ENCODE results near the gene YES1.

YES1 gene

DNA sequence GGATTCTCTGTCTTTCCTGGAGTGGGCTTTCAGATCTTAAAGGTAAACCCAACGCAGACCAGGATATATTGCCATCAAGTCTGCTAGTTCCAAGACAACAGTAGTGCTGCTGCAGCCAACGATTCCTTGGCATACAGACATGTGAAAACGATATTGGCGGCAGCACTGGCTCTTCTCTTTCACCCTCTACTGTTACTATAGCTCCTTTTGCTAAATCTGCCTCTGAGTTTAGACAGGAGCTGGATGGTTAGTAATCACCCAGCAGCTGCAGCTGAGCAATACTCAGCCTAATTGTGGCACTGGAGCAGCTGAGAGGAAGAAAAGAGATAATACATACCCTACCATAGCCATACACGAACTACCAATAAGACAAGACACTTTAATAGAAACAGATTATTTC is 4.0 kb downstream of the YES1 start:
- no peak overlapping the region for H3K4me2 ChIP-seq (ENCODE audit: low read length)
- no peak overlapping the region for H3K9ac ChIP-seq (ENCODE audit: low read length)
- TF ChIP-seq CTCF (IDR thresholded peaks at IDR 0.05; ENCODE audit: low read depth, low read length) (no peak), EZH2phosphoT487 (IDR thresholded peaks at IDR 0.05; ENCODE audit: low read depth) (no peak)
- H3K27me3 ChIP-seq (ENCODE audit: low read depth, low read length): peaks cover 31% of the 10 kb centered on the region
- no peaks in the 10 kb centered on the region for H3K36me3 ChIP-seq (replicated peaks; ENCODE audit: low read depth, low read length)
- peaks cover 26% of the 10 kb centered on the region; the same call in 1 of the 2 replicates for H3K79me2 ChIP-seq (ENCODE audit: low read length)
- peaks cover 39% of the 10 kb centered on the region for H3K4me1 ChIP-seq (ENCODE audit: low read length)
- H4K20me1 ChIP-seq (ENCODE audit: insufficient read depth, low read length): peaks cover 47% of the 10 kb centered on the region
- H3K27ac ChIP-seq (ENCODE audit: low read length): no peak overlapping the region
- no peak overlapping the region for H3K4me3 ChIP-seq (ENCODE audit: low read length)
- no peak overlapping the region for H2AFZ ChIP-seq (ENCODE audit: low read depth, low read length)
- no peaks in the 10 kb centered on the region for H3K9me3 ChIP-seq (ENCODE audit: insufficient read depth, low read length)

DNA sequence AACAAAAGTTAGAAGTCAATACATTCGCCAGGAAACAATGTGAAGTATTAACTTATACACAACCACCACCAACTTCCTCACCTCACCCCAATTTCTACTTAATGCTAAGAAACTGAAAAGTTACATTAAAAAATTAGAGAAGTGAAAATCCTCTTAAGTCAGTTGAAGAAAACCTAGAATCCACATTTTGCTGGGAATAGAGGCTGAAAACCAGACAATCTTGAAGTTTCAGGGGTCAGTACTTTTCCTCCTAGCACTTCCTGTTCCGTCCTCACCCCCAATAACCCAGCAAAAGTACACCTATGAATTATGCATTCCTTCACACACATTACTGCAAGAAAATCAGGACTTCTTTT is 6.3 kb downstream of the YES1 start:
- no peak overlapping the region for H3K9ac ChIP-seq (ENCODE audit: low read length)

DNA sequence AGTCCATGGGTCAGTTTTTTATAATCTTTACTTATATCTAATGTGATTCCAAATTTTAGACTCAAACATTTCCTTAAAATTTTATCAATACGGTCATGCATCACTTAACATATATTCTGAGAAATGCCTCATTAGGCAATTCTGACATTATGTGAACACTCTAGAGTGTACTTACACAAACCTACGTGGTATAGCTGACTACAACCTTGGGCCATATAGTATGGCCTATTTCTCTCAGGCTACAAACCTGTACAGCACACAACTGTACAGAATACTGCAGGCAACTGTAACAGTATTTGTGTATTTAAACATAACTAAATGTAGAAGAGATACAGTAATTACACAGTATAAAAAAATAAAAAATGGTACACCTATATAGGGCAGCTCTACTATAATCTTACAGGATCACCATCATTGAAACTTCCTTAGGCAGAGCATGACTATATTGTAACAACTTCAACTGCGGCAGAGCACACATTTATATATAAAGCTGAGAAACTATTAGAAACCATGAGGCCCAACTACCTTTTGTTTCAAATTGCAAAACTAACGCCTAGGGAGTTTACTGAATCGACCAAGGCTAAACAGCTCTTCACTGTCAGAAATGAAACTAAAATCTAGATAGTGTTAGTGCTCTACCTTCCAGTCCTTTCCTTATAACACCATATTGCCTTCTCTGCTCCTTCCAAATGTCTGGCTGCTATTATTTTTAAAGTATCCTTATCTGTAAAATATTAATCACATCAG is 6.9 kb downstream of the YES1 start:
- H3K27ac ChIP-seq (ENCODE audit: low read length): no peak overlapping the region
- no peaks in the 10 kb centered on the region for H3K9me3 ChIP-seq (ENCODE audit: insufficient read depth, low read length)
- peak overlapping the region; percentile 58 for H3K4me3 ChIP-seq (ENCODE audit: low read length)
- peaks cover 22% of the 10 kb centered on the region; the same call in 1 of the 2 replicates for H3K79me2 ChIP-seq (ENCODE audit: low read length)
- peaks cover 40% of the 10 kb centered on the region for H4K20me1 ChIP-seq (ENCODE audit: insufficient read depth, low read length)
- peaks cover 31% of the 10 kb centered on the region for H3K27me3 ChIP-seq (ENCODE audit: low read depth, low read length)
- no peaks in the 10 kb centered on the region for H3K36me3 ChIP-seq (replicated peaks; ENCODE audit: low read depth, low read length)
- no peak for TF ChIP-seq CTCF (IDR thresholded peaks at IDR 0.05; ENCODE audit: low read depth, low read length)
- no peak for TF ChIP-seq EZH2phosphoT487 (IDR thresholded peaks at IDR 0.05; ENCODE audit: low read depth)
- H3K4me2 ChIP-seq (ENCODE audit: low read length): peak overlapping the region; percentile 75
- no peak overlapping the region for H2AFZ ChIP-seq (ENCODE audit: low read depth, low read length)
- no peak overlapping the region for H3K9ac ChIP-seq (ENCODE audit: low read length)
- H3K4me1 ChIP-seq (ENCODE audit: low read length): peaks cover 34% of the 10 kb centered on the region

More for the DNA sequence above, 6.3 kb downstream of the YES1 start:
- Histone ChIP-seq H3K4me1 (ENCODE audit: low read length) (peaks cover 40% of the 10 kb centered on the region), H4K20me1 (ENCODE audit: insufficient read depth, low read length) (peaks cover 45% of the 10 kb centered on the region), H3K27me3 (ENCODE audit: low read depth, low read length) (peaks cover 31% of the 10 kb centered on the region), H3K4me2 (ENCODE audit: low read length) (peak overlapping the region; percentile 75), H3K9me3 (ENCODE audit: insufficient read depth, low read length) (no peaks in the 10 kb centered on the region), H2AFZ (ENCODE audit: low read depth, low read length) (no peak overlapping the region), H3K79me2 (ENCODE audit: low read length) (peaks cover 22% of the 10 kb centered on the region; the same call in 1 of the 2 replicates), H3K4me3 (ENCODE audit: low read length) (peak overlapping the region; percentile 58), H3K27ac (ENCODE audit: low read length) (no peak overlapping the region), H3K36me3 (replicated peaks; ENCODE audit: low read depth, low read length) (no peaks in the 10 kb centered on the region)
- no peak for TF ChIP-seq CTCF (IDR thresholded peaks at IDR 0.05; ENCODE audit: low read depth, low read length)
- no peak for TF ChIP-seq EZH2phosphoT487 (IDR thresholded peaks at IDR 0.05; ENCODE audit: low read depth)

DNA sequence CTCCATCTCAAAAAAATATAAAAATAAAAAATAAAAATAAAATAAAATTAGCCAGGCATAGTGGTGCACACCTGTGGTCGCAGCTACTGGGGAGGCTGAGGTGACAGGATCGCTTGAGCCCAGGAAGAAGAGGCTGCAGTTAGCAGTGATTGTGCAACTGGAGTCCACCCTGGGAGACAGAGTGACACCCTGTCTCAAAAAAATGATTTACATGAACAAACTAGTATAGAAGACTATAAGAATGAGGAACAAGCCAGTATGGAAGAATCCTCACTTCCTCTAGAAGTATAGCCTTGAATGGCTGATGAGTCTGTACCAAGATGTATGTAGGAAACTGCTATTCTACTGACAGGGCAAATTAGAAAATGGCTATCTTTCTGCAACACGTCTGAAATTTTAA is 10.9 kb downstream of the YES1 start:
- no peak overlapping the region for H2AFZ ChIP-seq (ENCODE audit: low read depth, low read length)
- 0 out of 2 replicates have a peak, but pooled peaks cover under 1% of the 10 kb centered on the region for H3K27me3 ChIP-seq (ENCODE audit: low read depth, low read length)
- H3K9ac ChIP-seq (ENCODE audit: low read length): no peak overlapping the region
- no peak for TF ChIP-seq CTCF (IDR thresholded peaks at IDR 0.05; ENCODE audit: low read depth, low read length)
- H3K4me1 ChIP-seq (ENCODE audit: low read length): peaks cover 26% of the 10 kb centered on the region
- peaks cover 10% of the 10 kb centered on the region for H4K20me1 ChIP-seq (ENCODE audit: insufficient read depth, low read length)
- H3K27ac ChIP-seq (ENCODE audit: low read length): no peak overlapping the region
- H3K4me2 ChIP-seq (ENCODE audit: low read length): no peak overlapping the region
- H3K9me3 ChIP-seq (ENCODE audit: insufficient read depth, low read length): no peaks in the 10 kb centered on the region
- H3K36me3 ChIP-seq (replicated peaks; ENCODE audit: low read depth, low read length): no peaks in the 10 kb centered on the region
- H3K79me2 ChIP-seq (ENCODE audit: low read length): peaks cover 6% of the 10 kb centered on the region; the same call in 1 of the 2 replicates
- no peak overlapping the region for H3K4me3 ChIP-seq (ENCODE audit: low read length)

Data from OCI-LY3 (cell line).